Diencephalon (tissue), 1 donor: ENCODE measurements around the gene SMPDL3B. TPM values are rescaled to one million over a fixed set of nuclear protein-coding genes. Genes with fewer than 3 reads are reported as not detected.

Experiments
- total RNA-seq: library from RNA; depleted of rRNA; stranded (reverse); fragments of >200 nt; gene quantifications from one replicate; pipeline ENCODE4 v1.2.3, GENCODE V29; 2014

SMPDL3B gene
- 2.3 TPM for total RNA-seq

DNA sequence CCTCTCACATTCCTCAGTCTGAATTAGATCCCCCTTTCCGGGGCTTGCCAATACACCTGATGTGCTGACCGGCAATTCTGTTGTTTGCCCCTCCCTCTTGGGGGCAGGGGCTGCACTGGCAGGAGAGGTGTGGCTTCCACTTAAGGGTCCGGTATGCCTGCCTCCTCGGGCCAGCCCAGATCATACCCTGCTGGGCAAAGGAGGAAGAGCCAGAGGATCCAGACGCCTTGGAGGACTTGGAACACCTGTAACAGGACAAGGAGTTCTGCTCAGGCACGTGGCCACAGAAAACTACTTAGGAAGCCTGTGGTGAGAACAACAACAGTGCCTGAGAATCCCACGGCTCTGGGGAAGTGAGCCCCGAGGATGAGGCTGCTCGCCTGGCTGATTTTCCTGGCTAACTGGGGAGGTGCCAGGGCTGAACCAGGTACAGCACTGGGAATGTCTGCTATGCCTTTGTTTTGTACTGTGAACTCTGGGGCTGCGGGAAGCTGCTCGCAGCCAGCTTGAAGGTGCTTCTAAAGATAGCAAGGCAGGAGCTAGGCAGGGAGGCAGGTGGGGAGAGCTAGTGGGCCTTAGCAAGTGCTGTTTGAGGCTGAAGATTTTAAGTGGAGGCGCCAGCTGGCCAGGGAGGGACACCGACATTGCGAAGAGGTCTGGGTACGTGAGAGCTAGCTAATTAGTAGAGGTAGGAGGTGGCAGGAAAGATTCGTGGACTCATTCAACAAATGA lies at the start of gene SMPDL3B:
TSS of gene SMPDL3B (plus strand) at position 183 of the 732 bp plus-strand sequence. CDS start at position 367, 184 bp downstream.

DNA sequence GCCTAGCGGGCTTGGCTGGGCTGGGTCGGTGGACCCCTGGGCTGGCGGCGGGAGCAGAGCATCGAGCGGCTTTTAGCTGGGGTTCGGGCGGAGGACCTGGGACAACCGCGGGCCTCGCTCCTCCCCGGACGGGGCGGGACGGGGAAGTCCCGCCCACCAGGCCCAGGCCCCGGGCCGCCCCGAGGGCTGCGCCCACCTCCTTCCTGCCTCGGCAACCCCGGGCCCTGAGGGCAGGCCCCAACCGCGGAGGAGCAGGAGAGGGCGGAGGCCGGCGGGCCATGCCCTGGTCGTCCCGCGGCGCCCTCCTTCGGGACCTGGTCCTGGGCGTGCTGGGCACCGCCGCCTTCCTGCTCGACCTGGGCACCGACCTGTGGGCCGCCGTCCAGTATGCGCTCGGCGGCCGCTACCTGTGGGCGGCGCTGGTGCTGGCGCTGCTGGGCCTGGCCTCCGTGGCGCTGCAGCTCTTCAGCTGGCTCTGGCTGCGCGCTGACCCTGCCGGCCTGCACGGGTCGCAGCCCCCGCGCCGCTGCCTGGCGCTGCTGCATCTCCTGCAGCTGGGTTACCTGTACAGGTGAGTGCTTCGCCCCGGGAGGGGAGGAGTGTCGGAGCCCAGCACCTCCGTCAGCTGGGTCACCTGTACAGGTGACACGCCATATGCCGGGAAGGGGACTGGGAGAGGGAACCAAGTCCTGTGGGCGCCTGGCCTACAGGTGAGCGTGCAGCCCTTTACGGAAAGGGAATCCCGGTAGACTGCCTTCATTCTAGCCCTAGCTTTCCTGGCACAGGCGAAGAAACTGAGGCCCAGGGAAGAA lies 25.2 kb downstream of the SMPDL3B start, which contains the start of gene XKR8:
TSS of gene XKR8 (plus strand) at position 182 of the 812 bp plus-strand sequence. CDS start at position 279, 97 bp downstream.

Other genes with a start within 250 kb of the SMPDL3B start
- 19.6 TPM for gene FAM76A, start 209.0 kb upstream of the SMPDL3B start, total RNA-seq
- 152 TPM for gene STX12, start 161.8 kb upstream of the SMPDL3B start, total RNA-seq
- 46.6 TPM for gene PPP1R8, start 104.2 kb upstream of the SMPDL3B start, total RNA-seq
- gene THEMIS2, start 62.5 kb upstream of the SMPDL3B start, total RNA-seq = 2.8 TPM
- gene RPA2, start 20.4 kb upstream of the SMPDL3B start, total RNA-seq = 77.0 TPM
- 2.8 TPM for gene XKR8, start 25.0 kb downstream of the SMPDL3B start, total RNA-seq
- gene EYA3, start 153.6 kb downstream of the SMPDL3B start, total RNA-seq = 15.5 TPM
- gene PTAFR, start 241.7 kb downstream of the SMPDL3B start, total RNA-seq = 3.5 TPM